Fibroblast of the aortic adventitia (primary cell): ENCODE measurements around the gene BAD. TPM values are rescaled to one million over a fixed set of nuclear protein-coding genes. Genes with fewer than 3 reads are reported as not detected.
A peak's percentile ranks its signal among the peaks of the same experiment; 100 is the strongest.

ENCODE experiments used
- DNase-seq: peaks from one replicate; pipeline ENCODE4 v3.0.0-alpha.2; 2010; ENCODE audit warnings: low read depth
- H3K4me3 ChIP-seq: 2 replicates; pipeline ENCODE4 v1.5.1; 2011; ENCODE audit warnings: low read depth, mild to moderate bottlenecking, control low read depth, low read length, moderate library complexity
- CTCF ChIP-seq: IDR thresholded peaks from 2 replicates; pipeline ENCODE4 v1.5.1; 2011; ENCODE audit warnings: mild to moderate bottlenecking, low read length, control low read depth, inconsistent platforms; ENCODE audit not compliant: insufficient read depth
- total RNA-seq: library from RNA; depleted of rRNA; stranded (reverse); fragments of >200 nt; gene quantifications from 2 replicates; pipeline ENCODE4 v1.2.3, GENCODE V29; 2012; ENCODE audit warnings: low replicate concordance

The BAD gene
- total RNA-seq, 1 donor, result 69.6 TPM

- no peak for DNase-seq
- peak overlapping the region; percentile 74 for H3K4me3 ChIP-seq
- TF ChIP-seq CTCF, result no peak
These were observed 21.5 kb upstream of the BAD start for GRCh38 chr11:64305691-64306562.

GRCh38 chr11:64305075-64305690 is 20.7 kb upstream of the BAD start, which contains the start of gene ESRRA:
Gene ESRRA (plus strand): TSS chr11:64305524. CDS start chr11:64307180, 1,656 bp downstream.
- no peak for TF ChIP-seq CTCF
- peak; percentile 94 for DNase-seq
- H3K4me3 ChIP-seq, result peak within 1 kb of the TSS; percentile 78

- TF ChIP-seq CTCF, result peak; percentile 84
- peak overlapping the region; percentile 78 for H3K4me3 ChIP-seq
These were observed 20.0 kb upstream of the BAD start for GRCh38 chr11:64304316-64305072.

GRCh38 chr11:64304032-64304315 is 19.5 kb upstream of the BAD start:
- TF ChIP-seq CTCF, result no peak
- DNase-seq, result no peak
- H3K4me3 ChIP-seq, result peak overlapping the region; percentile 78

More at GRCh38 chr11:64304316-64305072, 20.0 kb upstream of the BAD start:
- DNase-seq, result peak; percentile 90

- no peak overlapping the region for H3K4me3 ChIP-seq
These were observed 18.9 kb upstream of the BAD start for GRCh38 chr11:64303109-64304031.

More at GRCh38 chr11:64303109-64304031, 18.9 kb upstream of the BAD start:
- no peak for TF ChIP-seq CTCF
- no peak for DNase-seq
